Stimulated activated CD8-positive, alpha-beta memory T cell treated with anti-CD3 and anti-CD28 coated beads, Interleukin-12 subunit alpha, Interleukin-12 subunit beta, amount 100 ng/mL, for 1 hour (primary cell): ENCODE results near the gene EPHA8.

Experiments
- DNase-seq: peaks from one replicate; pipeline ENCODE4 v3.0.0-alpha.2; 2020; ENCODE audit warnings: low read depth

Gene EPHA8

DNA sequence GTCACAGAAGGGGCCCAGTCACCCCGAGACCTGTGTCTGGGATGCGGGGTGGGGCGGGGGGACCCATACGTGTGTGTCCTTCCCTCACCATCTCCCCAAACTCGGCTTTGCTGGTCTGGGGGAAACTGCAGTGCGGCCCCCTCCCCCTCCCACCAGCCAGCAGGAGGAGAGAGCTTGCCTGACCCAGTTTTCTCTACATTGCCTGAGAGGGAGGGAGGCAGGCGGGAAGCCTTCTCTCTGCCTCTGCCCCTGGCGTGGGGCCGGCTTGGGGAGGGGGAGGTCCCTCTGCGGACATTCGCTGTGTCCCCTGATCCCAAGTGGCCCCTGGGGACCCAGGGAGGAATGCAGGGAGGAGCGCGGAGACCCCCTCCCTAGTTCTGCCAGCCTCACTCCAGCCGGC, 3.9 kb downstream of the EPHA8 start:
- DNase-seq = no peak

GRCh38 chr1:22567994-22568393, 4.7 kb downstream of the EPHA8 start:
- no peak for DNase-seq

DNA sequence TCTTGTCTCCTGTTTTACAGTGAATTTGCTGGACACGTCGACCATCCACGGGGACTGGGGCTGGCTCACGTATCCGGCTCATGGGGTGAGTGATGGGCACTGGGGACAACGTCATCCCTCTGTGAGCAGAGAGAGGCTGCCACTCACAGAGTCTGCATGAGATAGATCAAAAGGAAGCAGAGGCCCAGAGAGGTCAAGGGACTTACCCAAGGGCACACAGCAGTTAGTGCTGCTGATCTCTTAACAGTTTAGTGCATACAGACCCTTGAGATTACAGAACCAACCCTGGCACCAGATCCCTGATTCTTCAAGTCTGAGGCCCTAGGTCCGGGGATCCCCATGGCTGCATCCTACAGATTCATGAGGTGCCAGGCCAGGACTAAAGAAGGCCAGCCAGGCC, 6.0 kb downstream of the EPHA8 start:
- DNase-seq = no peak

GRCh38 chr1:22570140-22570909, 7.0 kb downstream of the EPHA8 start:
- DNase-seq = no peak

- DNase-seq = no peak
These were observed 9.5 kb downstream of the EPHA8 start for GRCh38 chr1:22572818-22573217.

- no peak for DNase-seq
These were observed 9.9 kb downstream of the EPHA8 start for GRCh38 chr1:22573237-22573636.

- DNase-seq = no peak
These were observed 12.4 kb downstream of the EPHA8 start for GRCh38 chr1:22575532-22576149.

DNA sequence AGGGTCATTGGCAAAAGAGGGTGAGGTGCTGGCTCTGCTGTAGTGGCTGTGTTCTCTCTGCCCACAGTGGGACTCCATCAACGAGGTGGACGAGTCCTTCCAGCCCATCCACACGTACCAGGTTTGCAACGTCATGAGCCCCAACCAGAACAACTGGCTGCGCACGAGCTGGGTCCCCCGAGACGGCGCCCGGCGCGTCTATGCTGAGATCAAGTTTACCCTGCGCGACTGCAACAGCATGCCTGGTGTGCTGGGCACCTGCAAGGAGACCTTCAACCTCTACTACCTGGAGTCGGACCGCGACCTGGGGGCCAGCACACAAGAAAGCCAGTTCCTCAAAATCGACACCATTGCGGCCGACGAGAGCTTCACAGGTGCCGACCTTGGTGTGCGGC, 12.9 kb downstream of the EPHA8 start:
- DNase-seq = no peak

DNA sequence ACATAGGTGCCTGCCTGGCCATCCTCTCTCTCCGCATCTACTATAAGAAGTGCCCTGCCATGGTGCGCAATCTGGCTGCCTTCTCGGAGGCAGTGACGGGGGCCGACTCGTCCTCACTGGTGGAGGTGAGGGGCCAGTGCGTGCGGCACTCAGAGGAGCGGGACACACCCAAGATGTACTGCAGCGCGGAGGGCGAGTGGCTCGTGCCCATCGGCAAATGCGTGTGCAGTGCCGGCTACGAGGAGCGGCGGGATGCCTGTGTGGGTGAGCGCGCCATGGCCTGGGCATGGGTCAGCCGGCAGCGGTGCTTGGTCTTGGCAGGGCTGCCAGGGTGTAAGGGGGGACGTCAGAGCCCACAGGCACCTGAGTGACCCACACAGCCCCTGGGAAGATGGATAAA, 13.3 kb downstream of the EPHA8 start:
- no peak for DNase-seq

- DNase-seq = no peak
These were observed 15.6 kb downstream of the EPHA8 start for GRCh38 chr1:22578732-22579361.

DNA sequence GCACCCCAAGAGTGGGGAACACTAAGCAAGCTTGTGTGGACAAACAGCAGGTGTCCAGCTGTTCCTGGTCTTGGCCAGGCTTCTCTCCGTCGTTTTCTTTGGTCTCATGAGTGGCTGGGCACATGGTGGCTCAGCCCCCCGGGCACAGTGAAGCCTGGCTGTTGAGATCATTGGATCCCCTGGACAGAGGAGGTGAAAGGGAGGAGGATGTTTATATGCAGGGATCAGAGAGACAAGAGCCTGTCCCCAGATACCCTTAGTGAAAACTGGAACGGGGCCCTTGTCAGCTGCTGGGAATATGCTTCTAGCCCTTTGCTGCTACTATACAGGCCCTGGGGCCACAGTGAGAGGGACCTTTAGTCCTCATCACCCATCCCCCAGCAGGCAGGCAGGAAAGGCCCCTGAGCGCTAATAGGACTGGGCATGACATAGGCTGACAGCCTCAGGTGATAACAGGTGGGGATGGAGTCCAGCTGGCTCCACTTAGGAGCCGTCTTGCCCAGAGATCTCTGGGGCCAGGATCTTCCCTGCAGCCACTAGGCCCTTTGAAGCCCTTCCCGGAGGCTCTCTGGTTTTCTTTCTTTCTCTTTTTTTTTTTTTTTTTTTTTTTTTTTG, 16.4 kb downstream of the EPHA8 start:
- DNase-seq = no peak

GRCh38 chr1:22582661-22583635, 19.7 kb downstream of the EPHA8 start:
- no peak for DNase-seq

DNA sequence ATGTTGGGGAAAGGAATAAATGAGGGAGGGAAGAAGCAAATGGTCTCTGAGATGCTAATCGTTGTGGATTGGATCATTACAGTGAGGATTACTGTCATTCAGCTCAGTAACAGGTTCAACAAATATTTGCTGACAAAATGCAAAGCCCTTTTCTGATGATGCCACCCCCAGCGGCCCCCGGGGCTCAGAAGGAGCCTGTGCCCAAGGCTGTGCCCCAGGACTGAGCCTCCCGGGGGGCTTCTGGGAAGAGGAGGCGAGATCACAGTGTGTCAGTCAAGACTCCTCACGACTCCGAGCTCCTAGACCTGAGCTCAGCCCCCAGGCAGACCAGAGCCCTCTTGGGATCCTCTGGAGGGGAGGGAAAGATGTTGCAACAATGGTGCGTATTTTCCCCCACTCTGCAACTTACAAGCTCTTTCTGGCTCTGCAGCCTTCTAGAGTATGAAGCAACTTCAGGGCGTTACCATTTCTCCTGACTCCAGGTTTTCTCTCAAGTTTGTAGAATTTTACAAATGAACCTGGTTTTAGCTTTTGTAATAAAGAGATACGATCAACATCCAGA, 20.8 kb downstream of the EPHA8 start:
- DNase-seq = no peak

GRCh38 chr1:22584970-22585369, 21.7 kb downstream of the EPHA8 start:
- no peak for DNase-seq

GRCh38 chr1:22585471-22585870, 22.2 kb downstream of the EPHA8 start:
- no peak for DNase-seq

DNA sequence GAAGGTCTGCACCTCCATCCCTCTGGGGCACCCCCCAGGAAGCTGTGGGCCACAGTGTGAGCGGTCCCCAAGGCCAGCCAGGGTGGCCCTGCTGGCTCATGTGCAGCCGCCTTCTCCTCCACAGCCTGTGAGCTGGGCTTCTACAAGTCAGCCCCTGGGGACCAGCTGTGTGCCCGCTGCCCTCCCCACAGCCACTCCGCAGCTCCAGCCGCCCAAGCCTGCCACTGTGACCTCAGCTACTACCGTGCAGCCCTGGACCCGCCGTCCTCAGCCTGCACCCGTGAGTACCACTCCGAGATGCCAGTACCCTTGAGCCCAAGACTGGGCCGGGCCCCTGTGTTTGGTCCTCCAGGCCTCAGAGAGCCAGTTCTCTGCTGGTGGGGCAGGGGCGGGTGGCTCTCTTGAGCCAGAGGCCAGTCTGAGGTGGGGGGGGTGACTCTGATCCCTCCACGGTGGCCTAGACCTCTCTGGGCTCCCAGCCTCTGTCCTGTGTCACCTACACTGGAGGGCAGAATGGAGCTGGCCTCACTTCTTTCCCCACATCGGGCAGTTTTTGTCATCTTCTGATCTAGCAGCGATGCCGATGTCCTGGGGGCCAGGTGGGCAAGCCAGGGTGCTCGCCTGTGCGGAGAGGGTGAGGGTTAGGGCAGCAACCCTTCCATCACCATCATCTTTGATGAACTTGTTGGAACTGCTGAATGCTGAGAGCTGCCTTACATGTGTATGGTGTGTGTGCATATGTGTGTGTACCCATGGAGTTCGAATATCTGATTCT, 23.3 kb downstream of the EPHA8 start:
- DNase-seq = no peak

- no peak for DNase-seq
These were observed 24.0 kb downstream of the EPHA8 start for GRCh38 chr1:22587247-22587646.

DNA sequence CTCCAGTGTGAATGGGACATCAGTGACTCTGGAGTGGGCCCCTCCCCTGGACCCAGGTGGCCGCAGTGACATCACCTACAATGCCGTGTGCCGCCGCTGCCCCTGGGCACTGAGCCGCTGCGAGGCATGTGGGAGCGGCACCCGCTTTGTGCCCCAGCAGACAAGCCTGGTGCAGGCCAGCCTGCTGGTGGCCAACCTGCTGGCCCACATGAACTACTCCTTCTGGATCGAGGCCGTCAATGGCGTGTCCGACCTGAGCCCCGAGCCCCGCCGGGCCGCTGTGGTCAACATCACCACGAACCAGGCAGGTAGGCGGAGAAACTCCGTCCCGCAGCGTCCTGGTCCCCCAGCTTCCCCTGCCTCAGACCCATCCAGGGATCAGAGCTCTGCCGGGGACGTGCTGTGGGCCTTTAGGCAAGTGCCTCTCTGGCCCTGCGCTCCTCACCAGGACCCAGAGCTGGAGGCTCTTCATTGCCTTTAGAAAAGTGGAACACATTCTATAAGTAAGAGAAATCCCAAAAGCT, 25.7 kb downstream of the EPHA8 start:
- DNase-seq = no peak

DNA sequence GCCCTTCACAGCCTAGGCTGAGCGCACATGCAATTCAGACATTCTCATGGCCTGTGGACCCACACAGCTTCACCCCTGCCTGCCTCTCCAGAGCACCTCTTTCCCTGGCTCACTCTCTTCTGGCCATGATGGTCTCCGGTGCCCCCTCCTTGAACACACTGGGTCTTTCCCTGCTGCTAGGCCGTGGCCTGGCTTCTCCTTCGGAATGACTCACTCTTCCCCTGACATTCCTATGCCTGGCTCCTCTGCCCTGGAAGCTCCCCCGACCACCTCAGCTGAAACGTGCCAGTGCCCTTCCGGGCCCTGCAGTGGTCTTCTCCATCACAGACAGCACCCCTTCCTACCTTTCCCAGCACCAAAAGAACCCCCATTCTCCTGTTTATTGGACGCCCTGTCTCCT, 28.3 kb downstream of the EPHA8 start:
- DNase-seq = no peak

- no peak for DNase-seq
These were observed 28.8 kb downstream of the EPHA8 start for GRCh38 chr1:22592051-22592450.
